ENCODE measurements around the gene NTRK2.

The NTRK2 gene

GRCh38 chr9:84673806-84674205 lies 4.3 kb downstream of the NTRK2 start:
- Histone ChIP-seq H3K36me3 (replicated peaks) (no peaks in the 10 kb centered on the region), H3K27me3 (replicated peaks) (peaks cover 26% of the 10 kb centered on the region), H3K4me3 (ENCODE audit: low read depth, low read length) (no peak overlapping the region), H3K27ac (no peak overlapping the region)
- no peak for DNase-seq
- in situ Hi-C loops (cut with HindIII; ENCODE audit: low pct_ligation_motif_present, low sequenced_read_pairs) = no loop called here
- no peak for TF ChIP-seq CTCF (IDR thresholded peaks at IDR 0.05; ENCODE audit: low read depth, low read length, missing control alignments)

- TF ChIP-seq CTCF (IDR thresholded peaks at IDR 0.05; ENCODE audit: low read depth, low read length, missing control alignments) = no peak
- H3K27me3 ChIP-seq (replicated peaks) = peaks cover under 1% of the 10 kb centered on the region
- no peaks in the 10 kb centered on the region for H3K36me3 ChIP-seq (replicated peaks)
- in situ Hi-C loops (cut with HindIII; ENCODE audit: low pct_ligation_motif_present, low sequenced_read_pairs) = no loop called here
- DNase-seq = no peak
- H3K27ac ChIP-seq = no peak overlapping the region
- no peak overlapping the region for H3K4me3 ChIP-seq (ENCODE audit: low read depth, low read length)
Measured at GRCh38 chr9:84677080-84677479, 7.6 kb downstream of the NTRK2 start.

GRCh38 chr9:84679571-84679970 lies 10.0 kb downstream of the NTRK2 start:
- in situ Hi-C loops (cut with HindIII; ENCODE audit: low pct_ligation_motif_present, low sequenced_read_pairs) = no loop called here
- DNase-seq = no peak
- H3K4me3 ChIP-seq (ENCODE audit: low read depth, low read length) = no peak overlapping the region
- no peak overlapping the region for H3K27ac ChIP-seq
- H3K36me3 ChIP-seq (replicated peaks) = no peaks in the 10 kb centered on the region
- H3K27me3 ChIP-seq (replicated peaks) = no peaks in the 10 kb centered on the region
- no peak for TF ChIP-seq CTCF (IDR thresholded peaks at IDR 0.05; ENCODE audit: low read depth, low read length, missing control alignments)

- in situ Hi-C loops (cut with HindIII; ENCODE audit: low pct_ligation_motif_present, low sequenced_read_pairs) = no loop called here
- Histone ChIP-seq H3K27ac (no peak overlapping the region), H3K27me3 (replicated peaks) (no peaks in the 10 kb centered on the region), H3K4me3 (ENCODE audit: low read depth, low read length) (no peak overlapping the region), H3K36me3 (replicated peaks) (no peaks in the 10 kb centered on the region)
- no peak for TF ChIP-seq CTCF (IDR thresholded peaks at IDR 0.05; ENCODE audit: low read depth, low read length, missing control alignments)
- no peak for DNase-seq
Measured at GRCh38 chr9:84681516-84682285, 12.2 kb downstream of the NTRK2 start.

GRCh38 chr9:84686068-84686467 lies 16.5 kb downstream of the NTRK2 start:
- in situ Hi-C loops (cut with HindIII; ENCODE audit: low pct_ligation_motif_present, low sequenced_read_pairs) = no loop called here
- Histone ChIP-seq H3K27me3 (replicated peaks) (no peaks in the 10 kb centered on the region), H3K27ac (no peak overlapping the region), H3K36me3 (replicated peaks) (no peaks in the 10 kb centered on the region), H3K4me3 (ENCODE audit: low read depth, low read length) (no peak overlapping the region)
- TF ChIP-seq CTCF (IDR thresholded peaks at IDR 0.05; ENCODE audit: low read depth, low read length, missing control alignments) = no peak
- no peak for DNase-seq

- Histone ChIP-seq H3K4me3 (ENCODE audit: low read depth, low read length) (no peak overlapping the region), H3K27ac (no peak overlapping the region), H3K36me3 (replicated peaks) (no peaks in the 10 kb centered on the region), H3K27me3 (replicated peaks) (no peaks in the 10 kb centered on the region)
- no peak for TF ChIP-seq CTCF (IDR thresholded peaks at IDR 0.05; ENCODE audit: low read depth, low read length, missing control alignments)
- DNase-seq = no peak
- in situ Hi-C loops (cut with HindIII; ENCODE audit: low pct_ligation_motif_present, low sequenced_read_pairs) = no loop called here
Measured at GRCh38 chr9:84688956-84689355, 19.4 kb downstream of the NTRK2 start.
